ENCODE data around the gene SIGMAR1. TPM values are rescaled to one million over a fixed set of nuclear protein-coding genes. Genes with fewer than 3 reads are reported as not detected.

The SIGMAR1 gene
- total RNA-seq, 4 donors from 2014 or later, result 73.4 to 90.3 (median 83.9) TPM

GRCh38 chr9:34636791-34637355 lies 714 bp downstream of the SIGMAR1 start:
- Histone ChIP-seq H3K9me3 (peaks cover 0 to 3% (median 0%) of the 10 kb centered on the region in 4 donors), H3K4me1 (peaks cover 23 to 36% (median 34%) of the 10 kb centered on the region in 4 donors), H3K36me3 (peaks cover 0 to 14% (median 12%) of the 10 kb centered on the region in 4 donors), H3K4me3 (peak overlapping the region; percentile 69 to 92 (median 75)), H3K27ac (replicated peaks in 1 of 4) (peak overlapping the region; percentile 81 to 89 (median 84)), H3K27me3 (peaks cover 0 to 4% (median 0%) of the 10 kb centered on the region in 4 donors)
- TF ChIP-seq POLR2AphosphoS5 (IDR thresholded peaks at IDR 0.05) (no peak), POLR2A (IDR thresholded peaks at IDR 0.05; ENCODE audit: low read depth) (no peak), CTCF (IDR thresholded peaks at IDR 0.05) (no peak), EP300 (IDR thresholded peaks at IDR 0.05) (no peak)
- DNase-seq (ENCODE audit: extremely low spot score), result no peak
- WGBS, result 25% methylated on average over 3 of the region's 23 CpGs
- intact Hi-C loops (cut with DNase I), result no loop called here

- Histone ChIP-seq H3K4me1 (peaks cover 23 to 36% (median 34%) of the 10 kb centered on the region in 4 donors), H3K9me3 (peaks cover 0 to 3% (median 0%) of the 10 kb centered on the region in 4 donors), H3K27ac (replicated peaks in 1 of 4) (no peak overlapping the region), H3K36me3 (peaks cover 0 to 14% (median 12%) of the 10 kb centered on the region in 4 donors), H3K4me3 (no peak overlapping the region), H3K27me3 (peaks cover 0 to 4% (median under 1%) of the 10 kb centered on the region in 4 donors)
- no peak for DNase-seq (ENCODE audit: extremely low spot score)
- no peak for TF ChIP-seq CTCF (IDR thresholded peaks at IDR 0.05)
- intact Hi-C loops (cut with DNase I), result loop anchor here (2.0 kb wide), 1 partner anchor 21 kb away; no protein-coding TSS in a partner anchor
- 91% methylated on average over 14 of the region's 14 CpGs for WGBS
These were observed 2.0 kb downstream of the SIGMAR1 start for GRCh38 chr9:34635556-34635955.

- Histone ChIP-seq H3K4me1 (peaks cover 23 to 36% (median 34%) of the 10 kb centered on the region in 4 donors), H3K27ac (replicated peaks in 1 of 4) (no peak overlapping the region), H3K9me3 (peaks cover 0 to 3% (median 0%) of the 10 kb centered on the region in 4 donors), H3K4me3 (no peak overlapping the region), H3K36me3 (peaks cover 0 to 14% (median 12%) of the 10 kb centered on the region in 4 donors), H3K27me3 (peaks cover 0 to 9% (median 3%) of the 10 kb centered on the region in 4 donors)
- DNase-seq (ENCODE audit: extremely low spot score), result no peak
- no peak for TF ChIP-seq CTCF (IDR thresholded peaks at IDR 0.05)
- TF ChIP-seq POLR2A (IDR thresholded peaks at IDR 0.05; ENCODE audit: low read depth), result no peak
- no peak for TF ChIP-seq EP300 (IDR thresholded peaks at IDR 0.05)
- TF ChIP-seq POLR2AphosphoS5 (IDR thresholded peaks at IDR 0.05), result no peak
- 85% methylated on average over 3 of the region's 3 CpGs for WGBS
- intact Hi-C loops (cut with DNase I), result loop anchor here (2.0 to 5.0 kb wide), 2 partner anchors 20 to 68 kb away; no protein-coding TSS in a partner anchor
These were observed 2.9 kb downstream of the SIGMAR1 start for GRCh38 chr9:34634551-34635248.

- no peak overlapping the region for H3K4me3 ChIP-seq
- TF ChIP-seq POLR2A (IDR thresholded peaks at IDR 0.05; ENCODE audit: low read depth) (no peak), CTCF (IDR thresholded peaks at IDR 0.05) (peak; percentile 82 to 84 (median 84)), EP300 (IDR thresholded peaks at IDR 0.05) (no peak), POLR2AphosphoS5 (IDR thresholded peaks at IDR 0.05) (peak in 1 of 2 donors; percentile 33)
- intact Hi-C loops (cut with DNase I), result loop anchor here (2.0 to 5.0 kb wide), 2 partner anchors 19 to 68 kb away; no protein-coding TSS in a partner anchor
- peaks cover 0 to 16% (median 6%) of the 10 kb centered on the region in 4 donors for H3K27me3 ChIP-seq
- peaks cover 23 to 42% (median 40%) of the 10 kb centered on the region in 4 donors for H3K4me1 ChIP-seq
- peaks cover 0 to 14% (median 12%) of the 10 kb centered on the region in 4 donors for H3K36me3 ChIP-seq
- no peak for DNase-seq (ENCODE audit: extremely low spot score)
- H3K27ac ChIP-seq (replicated peaks in 1 of 4), result no peak overlapping the region
- peaks cover 0 to 3% (median 0%) of the 10 kb centered on the region in 4 donors for H3K9me3 ChIP-seq
- WGBS, result 17% methylated on average over 3 of the region's 3 CpGs
These were observed 3.6 kb downstream of the SIGMAR1 start for GRCh38 chr9:34633851-34634550.
